DOHH2 (cell line): ENCODE data around the gene ANKRD40CL.

Experiments
- H3F3A ChIP-seq: fragments of 200-600 bp; sonication (generic), shearing (Covaris generic); 2 replicates; pipeline ENCODE4 v1.6.0; 2016; ENCODE audit warnings: antibody characterized with exemption, mild to moderate bottlenecking; ENCODE audit not compliant: control insufficient read depth, insufficient read depth
- H3K27ac ChIP-seq: fragments of 200-600 bp; sonication (generic); 2 replicates; pipeline ENCODE4 v1.5.1; 2014; ENCODE audit warnings: low read depth, mild to moderate bottlenecking, low read length, moderate library complexity
- H3K27me3 ChIP-seq: fragments of 200-600 bp; sonication (generic); 2 replicates; pipeline ENCODE4 v1.6.1; 2014; ENCODE audit warnings: mild to moderate bottlenecking, low read length, mixed read lengths; ENCODE audit not compliant: control insufficient read depth
- H3K36me3 ChIP-seq: fragments of 200-600 bp; sonication (generic); 2 replicates; pipeline ENCODE4 v1.6.1; 2014; ENCODE audit warnings: mild to moderate bottlenecking, low read length, moderate library complexity, mixed read lengths; ENCODE audit not compliant: control insufficient read depth
- H3K4me1 ChIP-seq: fragments of 200-600 bp; sonication (generic); 2 replicates; pipeline ENCODE4 v1.6.1; 2014; ENCODE audit warnings: mild to moderate bottlenecking, low read length, mixed read lengths; ENCODE audit not compliant: control insufficient read depth
- H3K4me2 ChIP-seq: fragments of 200-600 bp; sonication (generic); 2 replicates; pipeline ENCODE4 v1.6.0; 2014; ENCODE audit warnings: mild to moderate bottlenecking, low read length, moderate library complexity
- H3K4me3 ChIP-seq: fragments of 200-600 bp; sonication (generic); 2 replicates; pipeline ENCODE4 v1.5.1; 2014; ENCODE audit warnings: mild to moderate bottlenecking, low read length, mixed read lengths
- H3K79me2 ChIP-seq: fragments of 200-600 bp; sonication (generic); 2 replicates; pipeline ENCODE4 v1.6.1; 2014; ENCODE audit warnings: mild to moderate bottlenecking, low read length, mixed read lengths; ENCODE audit not compliant: control insufficient read depth
- H3K9me2 ChIP-seq: fragments of 200-600 bp; sonication (generic); replicated peaks from 2 replicates; pipeline ENCODE4 v1.6.1; 2014; ENCODE audit warnings: mild to moderate bottlenecking, low read length, mixed read lengths; ENCODE audit not compliant: control insufficient read depth
- H3K9me3 ChIP-seq: fragments of 200-600 bp; sonication (generic); 2 replicates; pipeline ENCODE4 v1.6.1; 2014; ENCODE audit warnings: antibody characterized with exemption, low read length, mixed read lengths; ENCODE audit not compliant: control insufficient read depth, insufficient read depth
- H4K20me1 ChIP-seq: fragments of 200-600 bp; sonication (generic); 2 replicates; pipeline ENCODE4 v1.6.0; 2014; ENCODE audit warnings: low read depth, mild to moderate bottlenecking, antibody characterized with exemption, low read length, moderate library complexity; ENCODE audit not compliant: control insufficient read depth, insufficient read depth
- EZH2phosphoT487 ChIP-seq: fragments of 200-600 bp; sonication (generic); IDR thresholded peaks from 2 replicates; pipeline ENCODE4 v1.6.1; 2017; ENCODE audit warnings: borderline replicate concordance, mild to moderate bottlenecking, antibody characterized with exemption, low read length, moderate library complexity, mixed read lengths
- TF ChIP-seq, protein P1 (sequence below): fragments of 200-600 bp; sonication (generic); IDR thresholded peaks from one replicate; pipeline ENCODE4 v1.5.1; 2014; ENCODE audit warnings: antibody characterized with exemption, mild to moderate bottlenecking, low read depth, low read length; ENCODE audit not compliant: poor library complexity, severe bottlenecking

ANKRD40CL gene

DNA sequence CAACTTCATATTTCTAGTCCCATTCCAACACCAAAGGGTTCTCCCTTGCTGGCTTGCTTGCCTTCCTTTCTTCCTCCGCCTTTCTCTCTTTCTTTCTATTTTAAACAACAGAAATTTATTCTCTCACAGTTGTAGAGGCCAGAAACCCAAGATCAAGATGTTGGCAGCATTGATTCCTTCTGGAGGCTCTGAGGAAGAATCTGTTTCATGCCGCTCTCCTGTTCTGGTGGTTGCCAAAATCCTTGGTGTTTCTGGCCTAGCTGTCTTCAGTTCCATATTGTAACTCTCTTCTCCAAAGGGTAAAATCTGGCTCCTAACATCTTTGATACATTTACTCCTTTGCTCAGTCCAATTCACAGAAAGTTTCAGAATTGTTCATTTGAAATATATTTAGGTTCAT is 3.0 kb upstream of the ANKRD40CL start:
- Histone ChIP-seq H4K20me1 (no peaks in the 10 kb centered on the region), H3K4me2 (no peak overlapping the region), H3K27me3 (no peaks in the 10 kb centered on the region), H3K36me3 (no peaks in the 10 kb centered on the region), H3F3A (no peaks in the 10 kb centered on the region), H3K4me1 (peaks cover 14% of the 10 kb centered on the region), H3K79me2 (no peaks in the 10 kb centered on the region), H3K27ac (no peak overlapping the region), H3K9me2 (no peaks in the 10 kb centered on the region), H3K9me3 (no peaks in the 10 kb centered on the region), H3K4me3 (no peak overlapping the region)
- no peak for TF ChIP-seq EZH2phosphoT487
- TF ChIP-seq, protein P1, sequence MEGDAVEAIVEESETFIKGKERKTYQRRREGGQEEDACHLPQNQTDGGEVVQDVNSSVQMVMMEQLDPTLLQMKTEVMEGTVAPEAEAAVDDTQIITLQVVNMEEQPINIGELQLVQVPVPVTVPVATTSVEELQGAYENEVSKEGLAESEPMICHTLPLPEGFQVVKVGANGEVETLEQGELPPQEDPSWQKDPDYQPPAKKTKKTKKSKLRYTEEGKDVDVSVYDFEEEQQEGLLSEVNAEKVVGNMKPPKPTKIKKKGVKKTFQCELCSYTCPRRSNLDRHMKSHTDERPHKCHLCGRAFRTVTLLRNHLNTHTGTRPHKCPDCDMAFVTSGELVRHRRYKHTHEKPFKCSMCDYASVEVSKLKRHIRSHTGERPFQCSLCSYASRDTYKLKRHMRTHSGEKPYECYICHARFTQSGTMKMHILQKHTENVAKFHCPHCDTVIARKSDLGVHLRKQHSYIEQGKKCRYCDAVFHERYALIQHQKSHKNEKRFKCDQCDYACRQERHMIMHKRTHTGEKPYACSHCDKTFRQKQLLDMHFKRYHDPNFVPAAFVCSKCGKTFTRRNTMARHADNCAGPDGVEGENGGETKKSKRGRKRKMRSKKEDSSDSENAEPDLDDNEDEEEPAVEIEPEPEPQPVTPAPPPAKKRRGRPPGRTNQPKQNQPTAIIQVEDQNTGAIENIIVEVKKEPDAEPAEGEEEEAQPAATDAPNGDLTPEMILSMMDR = no peak

DNA sequence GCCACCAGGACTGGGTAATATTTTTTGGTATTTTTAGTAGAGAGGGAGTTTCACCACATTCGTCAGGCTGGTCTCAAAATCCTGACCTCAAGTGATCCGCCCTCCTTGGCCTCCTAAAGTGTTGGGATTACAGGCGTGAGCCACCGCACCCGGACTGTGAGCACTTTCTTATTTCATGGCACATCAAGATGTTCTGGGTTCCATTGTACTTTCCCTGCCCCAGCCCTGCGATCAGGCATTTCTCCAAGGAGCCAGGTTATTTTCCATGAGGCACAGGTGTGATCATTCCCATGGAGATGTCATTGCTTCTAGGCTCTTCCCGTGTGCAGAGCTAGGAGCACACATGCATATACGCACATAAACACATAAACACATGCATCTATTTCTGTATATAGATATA is 2.6 kb upstream of the ANKRD40CL start:
- H3K79me2 ChIP-seq = no peaks in the 10 kb centered on the region
- no peaks in the 10 kb centered on the region for H4K20me1 ChIP-seq
- H3K4me1 ChIP-seq = peaks cover 19% of the 10 kb centered on the region
- H3K4me2 ChIP-seq = no peak overlapping the region
- TF ChIP-seq EZH2phosphoT487 = no peak
- TF ChIP-seq, protein P1 = no peak
- H3K4me3 ChIP-seq = no peak overlapping the region
- H3K27ac ChIP-seq = no peak overlapping the region
- H3K36me3 ChIP-seq = no peaks in the 10 kb centered on the region
- H3K9me2 ChIP-seq = no peaks in the 10 kb centered on the region
- H3F3A ChIP-seq = no peaks in the 10 kb centered on the region
- no peaks in the 10 kb centered on the region for H3K27me3 ChIP-seq
- no peaks in the 10 kb centered on the region for H3K9me3 ChIP-seq

DNA sequence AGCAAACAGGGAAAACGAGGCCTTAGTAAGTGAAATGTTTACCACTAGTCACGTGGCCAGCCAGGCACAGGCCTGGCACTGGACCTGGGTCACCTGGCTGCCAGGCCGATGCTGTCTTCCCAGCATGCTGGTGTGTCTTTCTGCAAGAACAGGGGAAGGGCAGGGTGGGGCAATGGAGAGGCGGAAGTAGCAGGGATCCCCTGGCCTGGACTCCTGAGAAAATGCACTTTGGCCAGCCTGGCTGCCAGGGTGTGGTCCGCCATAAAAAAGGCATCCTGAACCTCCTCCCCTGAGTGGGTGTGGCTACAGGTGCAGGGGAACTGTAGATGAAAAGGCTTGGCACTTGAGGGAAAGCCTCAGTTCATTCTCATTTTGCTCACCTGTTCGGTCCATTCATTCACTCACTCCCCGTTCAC is 1.0 kb upstream of the ANKRD40CL start:
- TF ChIP-seq, protein P1 = no peak
- TF ChIP-seq EZH2phosphoT487 = no peak
- Histone ChIP-seq H3K4me3 (no peak overlapping the region), H3K4me1 (peaks cover 34% of the 10 kb centered on the region), H3K36me3 (no peaks in the 10 kb centered on the region), H3K27ac (no peak overlapping the region), H3F3A (no peaks in the 10 kb centered on the region), H4K20me1 (no peaks in the 10 kb centered on the region), H3K27me3 (no peaks in the 10 kb centered on the region), H3K4me2 (no peak overlapping the region), H3K9me2 (no peaks in the 10 kb centered on the region), H3K9me3 (no peaks in the 10 kb centered on the region), H3K79me2 (no peaks in the 10 kb centered on the region)

DNA sequence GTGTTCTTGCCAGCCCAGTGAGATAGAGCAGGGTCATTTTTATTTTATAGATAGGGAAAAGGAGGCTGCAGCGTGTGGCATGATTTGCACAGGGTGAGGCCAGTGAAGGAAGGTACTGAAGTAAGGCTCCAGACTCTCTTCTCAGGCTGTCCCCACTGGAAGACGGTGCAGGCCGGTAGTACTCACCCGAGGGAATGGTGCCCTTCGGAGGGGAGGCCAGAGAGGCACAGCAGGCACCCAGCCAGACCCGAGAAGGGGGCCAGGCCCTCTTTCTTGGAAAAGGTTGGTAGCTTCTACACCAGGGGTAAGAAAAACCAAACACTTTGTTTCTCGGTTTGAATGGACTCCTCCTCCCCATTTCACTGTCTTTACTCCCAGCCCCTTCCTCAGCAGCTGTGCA is 288 bp downstream of the ANKRD40CL start:
- Histone ChIP-seq H3K79me2 (no peaks in the 10 kb centered on the region), H3K4me1 (peaks cover 38% of the 10 kb centered on the region), H3K27me3 (no peaks in the 10 kb centered on the region), H3K9me2 (no peaks in the 10 kb centered on the region), H3F3A (no peaks in the 10 kb centered on the region), H3K9me3 (no peaks in the 10 kb centered on the region), H3K4me2 (no peak overlapping the region), H3K36me3 (no peaks in the 10 kb centered on the region), H3K27ac (no peak overlapping the region), H3K4me3 (no peak overlapping the region), H4K20me1 (no peaks in the 10 kb centered on the region)
- TF ChIP-seq EZH2phosphoT487 = no peak
- TF ChIP-seq, protein P1 = no peak
